HEK293 (cell line): ENCODE results near the gene ELOVL7.

Source experiments
- CTCF ChIA-PET: fragments of 350-600 bp; formaldehyde crosslinking; extraction: SDS; loops from one replicate; lab custom pipeline; 2021; ENCODE audit warnings: antibody characterized with exemption; lab: Yijun Ruan, JAX
- POLR2A ChIA-PET: fragments of 300-600 bp; formaldehyde crosslinking; extraction: SDS; loops from one replicate; lab custom pipeline; 2020; ENCODE audit warnings: antibody characterized with exemption, inconsistent platforms; lab: Yijun Ruan, JAX
- H3K27ac ChIP-seq: fragments of 200-500 bp; sonication (Bioruptor generic); 2 replicates; pipeline ENCODE4 v1.5.1; 2014; ENCODE audit warnings: low read depth, low read length, control low read depth, inconsistent platforms; ENCODE audit errors: extremely low read depth
- H3K36me3 ChIP-seq, 2 experiments: fragments of 200-500 bp in 1 of 2; sonication (Bioruptor generic) in 1 of 2; 1 replicate in 1 of 2; 2 replicates in 1 of 2; pipeline ENCODE4 v1.5.1; 2014 to 2017; ENCODE audit warnings: inconsistent platforms in 2 of 2, low read length in 2 of 2; ENCODE audit not compliant: control insufficient read depth in 2 of 2, insufficient read depth in 1 of 2
- H3K4me1 ChIP-seq: fragments of 200-500 bp; sonication (Bioruptor generic); 2 replicates; pipeline ENCODE4 v1.5.1; 2014; ENCODE audit warnings: mild to moderate bottlenecking, low read length, inconsistent platforms; ENCODE audit not compliant: control insufficient read depth, insufficient read depth
- H3K4me3 ChIP-seq: 2 replicates; pipeline ENCODE4 v1.5.1; 2011; ENCODE audit warnings: low read depth, mild to moderate bottlenecking, control low read depth, low read length, moderate library complexity
- H3K9me3 ChIP-seq: fragments of 200-500 bp; sonication (Bioruptor generic); 2 replicates; pipeline ENCODE4 v1.5.1; 2014; ENCODE audit warnings: low read depth, low read length, inconsistent platforms; ENCODE audit not compliant: control insufficient read depth, insufficient read depth
- BCL11B ChIP-seq: fragments of 450-650 bp; formaldehyde crosslinking; IDR thresholded peaks from 2 replicates; pipeline ENCODE4 v1.5.1; 2016; ENCODE audit warnings: low read depth, missing biosample characterization, missing genetic modification characterization
- IKZF3 ChIP-seq: fragments of 450-650 bp; IDR thresholded peaks from 2 replicates; pipeline ENCODE4 v1.5.0; 2018; ENCODE audit warnings: missing biosample characterization, mild to moderate bottlenecking, missing genetic modification characterization, moderate library complexity
- KLF8 ChIP-seq: fragments of 450-650 bp; formaldehyde crosslinking; IDR thresholded peaks from 2 replicates; pipeline ENCODE4 v1.5.1; 2016; ENCODE audit warnings: missing biosample characterization, missing genetic modification characterization
- MYNN ChIP-seq: fragments of 450-650 bp; formaldehyde crosslinking; IDR thresholded peaks from 2 replicates; pipeline ENCODE4 v1.5.1; 2016; ENCODE audit warnings: missing biosample characterization, missing genetic modification characterization, borderline replicate concordance
- RBAK ChIP-seq: fragments of 450-650 bp; formaldehyde crosslinking; IDR thresholded peaks from 2 replicates; pipeline ENCODE4 v1.5.1; 2016; ENCODE audit warnings: missing biosample characterization, missing genetic modification characterization
- SETDB1 ChIP-seq: IDR thresholded peaks from one replicate; pipeline ENCODE4 v1.6.1; 2017; ENCODE audit warnings: mild to moderate bottlenecking, low read length, moderate library complexity, mixed read lengths; ENCODE audit not compliant: insufficient read length
- SP7 ChIP-seq: fragments of 450-650 bp; formaldehyde crosslinking; IDR thresholded peaks from 2 replicates; pipeline ENCODE4 v1.5.1; 2016; ENCODE audit warnings: missing biosample characterization, missing genetic modification characterization
- ZBTB10 ChIP-seq: fragments of 450-650 bp; formaldehyde crosslinking; IDR thresholded peaks from 2 replicates; pipeline ENCODE4 v1.5.1; 2016; ENCODE audit warnings: missing biosample characterization, missing genetic modification characterization
- ZBTB11 ChIP-seq: fragments of 450-650 bp; formaldehyde crosslinking; conservative IDR thresholded peaks from 2 replicates; pipeline ENCODE4 v1.5.1; 2016; ENCODE audit warnings: low read depth, missing biosample characterization, missing genetic modification characterization
- ZBTB26 ChIP-seq: fragments of 450-650 bp; formaldehyde crosslinking; optimal IDR thresholded peaks from 2 replicates; pipeline ENCODE3; 2016; ENCODE audit warnings: missing biosample characterization, mild to moderate bottlenecking, missing genetic modification characterization
- ZBTB48 ChIP-seq: fragments of 450-650 bp; formaldehyde crosslinking; IDR thresholded peaks from 2 replicates; pipeline ENCODE4 v1.5.1; 2016; ENCODE audit warnings: missing biosample characterization, missing genetic modification characterization
- ZBTB49 ChIP-seq: fragments of 450-650 bp; formaldehyde crosslinking; IDR thresholded peaks from 2 replicates; pipeline ENCODE4 v1.5.1; 2016; ENCODE audit warnings: missing biosample characterization, missing genetic modification characterization, low read depth
- ZFP37 ChIP-seq: fragments of 450-650 bp; formaldehyde crosslinking; IDR thresholded peaks from 2 replicates; pipeline ENCODE4 v1.5.1; 2016; ENCODE audit warnings: missing biosample characterization, missing genetic modification characterization
- ZNF146 ChIP-seq: fragments of 450-650 bp; formaldehyde crosslinking; IDR thresholded peaks from 2 replicates; pipeline ENCODE4 v1.5.1; 2016; ENCODE audit warnings: missing biosample characterization, missing genetic modification characterization
- ZNF169 ChIP-seq: fragments of 450-650 bp; formaldehyde crosslinking; IDR thresholded peaks from 2 replicates; pipeline ENCODE4 v1.5.1; 2016; ENCODE audit warnings: missing biosample characterization, missing genetic modification characterization
- ZNF302 ChIP-seq: fragments of 450-650 bp; formaldehyde crosslinking; IDR thresholded peaks from 2 replicates; pipeline ENCODE4 v1.5.1; 2016; ENCODE audit warnings: missing biosample characterization, missing genetic modification characterization, low read depth
- ZNF37A ChIP-seq: fragments of 450-650 bp; IDR thresholded peaks from 2 replicates; pipeline ENCODE4 v1.5.1; 2018; ENCODE audit warnings: missing biosample characterization, missing genetic modification characterization
- ZNF398 ChIP-seq: fragments of 450-650 bp; formaldehyde crosslinking; IDR thresholded peaks from 2 replicates; pipeline ENCODE4 v1.5.1; 2017; ENCODE audit warnings: missing biosample characterization, missing genetic modification characterization
- ZNF585B ChIP-seq: fragments of 450-650 bp; formaldehyde crosslinking; IDR thresholded peaks from 2 replicates; pipeline ENCODE4 v1.5.1; 2016; ENCODE audit warnings: missing biosample characterization, missing genetic modification characterization
- ZNF610 ChIP-seq: fragments of 450-650 bp; formaldehyde crosslinking; IDR thresholded peaks from 2 replicates; pipeline ENCODE4 v1.5.1; 2016; ENCODE audit warnings: missing biosample characterization, missing genetic modification characterization, borderline replicate concordance
- ZNF791 ChIP-seq: fragments of 450-650 bp; formaldehyde crosslinking; IDR thresholded peaks from 2 replicates; pipeline ENCODE4 v1.5.1; 2016; ENCODE audit warnings: missing biosample characterization, missing genetic modification characterization
- ZSCAN4 ChIP-seq: fragments of 450-650 bp; formaldehyde crosslinking; IDR thresholded peaks from 2 replicates; pipeline ENCODE4 v1.5.1; 2017; ENCODE audit warnings: missing biosample characterization, missing genetic modification characterization

Gene ELOVL7

GRCh38 chr5:60814498-60814897, 29.6 kb downstream of the ELOVL7 start (continued):
- TF ChIP-seq ZBTB10 (no peak), ZNF791 (tag by site-specific recombination) (no peak), MYNN (tag by site-specific recombination) (no peak)

- Histone ChIP-seq H3K27ac (no peak overlapping the region), H3K36me3 (no peaks in the 10 kb centered on the region), H3K4me1 (no peaks in the 10 kb centered on the region), H3K4me3 (no peak overlapping the region), H3K9me3 (no peaks in the 10 kb centered on the region)
- CTCF ChIA-PET, result no interaction called here
- POLR2A ChIA-PET, result no interaction called here
- TF ChIP-seq ZNF610 (tag by site-specific recombination), result no peak
- TF ChIP-seq ZNF169 (tag by site-specific recombination), result no peak
- no peak for TF ChIP-seq ZBTB11 (tag by site-specific recombination)
- TF ChIP-seq RBAK (tag by site-specific recombination), result no peak
- no peak for TF ChIP-seq ZNF37A (tag by site-specific recombination)
- no peak for TF ChIP-seq ZNF585B (tag by site-specific recombination)
- TF ChIP-seq ZNF398 (tag by site-specific recombination), result no peak
- TF ChIP-seq ZFP37 (tag by site-specific recombination), result no peak
- TF ChIP-seq BCL11B (tag by site-specific recombination), result no peak
- no peak for TF ChIP-seq SETDB1
- TF ChIP-seq SP7, result no peak
- TF ChIP-seq IKZF3 (tag by site-specific recombination), result no peak
- no peak for TF ChIP-seq ZBTB48
- TF ChIP-seq ZNF146, result no peak
- TF ChIP-seq ZNF302 (tag by site-specific recombination), result no peak
- no peak for TF ChIP-seq ZBTB49 (tag by site-specific recombination)
- no peak for TF ChIP-seq ZBTB26 (tag by site-specific recombination)
- no peak for TF ChIP-seq ZSCAN4 (tag by site-specific recombination)
- TF ChIP-seq KLF8 (tag by site-specific recombination), result no peak
Measured at GRCh38 chr5:60812426-60812825, 31.6 kb downstream of the ELOVL7 start.
